HG03342 (cell line): Measurements from ENCODE around the gene GAGE12C.
"Not testable (repeated sequence)": the region's sequence is repeated elsewhere in the genome, so short reads cannot be mapped to it uniquely, and the experiment has no call there.

Experiments
- ATAC-seq: cut with Tn5 transposase; IDR thresholded peaks from one replicate; pipeline ENCODE4 v1.9.1; 2021; ENCODE audit warnings: mild to moderate bottlenecking, moderate library complexity; ENCODE audit not compliant: unreplicated experiment

GAGE12C gene, protein sequence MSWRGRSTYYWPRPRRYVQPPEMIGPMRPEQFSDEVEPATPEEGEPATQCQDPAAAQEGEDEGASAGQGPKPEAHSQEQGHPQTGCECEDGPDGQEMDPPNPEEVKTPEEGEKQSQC

GRCh38 chrX:49531877-49532276, at the start of gene GAGE12C:
GAGE12C (plus strand) TSS chrX:49532177; CDS start chrX:49533332, 1,155 bp downstream.
- ATAC-seq, result not testable (repeated sequence)

- not testable (repeated sequence) for ATAC-seq
Observed at GRCh38 chrX:49541433-49541832, 9.5 kb downstream of the GAGE12C start, which contains the start of gene GAGE12D. GAGE12D (plus strand) TSS chrX:49541733; CDS start chrX:49542888, 1,155 bp downstream.

DNA sequence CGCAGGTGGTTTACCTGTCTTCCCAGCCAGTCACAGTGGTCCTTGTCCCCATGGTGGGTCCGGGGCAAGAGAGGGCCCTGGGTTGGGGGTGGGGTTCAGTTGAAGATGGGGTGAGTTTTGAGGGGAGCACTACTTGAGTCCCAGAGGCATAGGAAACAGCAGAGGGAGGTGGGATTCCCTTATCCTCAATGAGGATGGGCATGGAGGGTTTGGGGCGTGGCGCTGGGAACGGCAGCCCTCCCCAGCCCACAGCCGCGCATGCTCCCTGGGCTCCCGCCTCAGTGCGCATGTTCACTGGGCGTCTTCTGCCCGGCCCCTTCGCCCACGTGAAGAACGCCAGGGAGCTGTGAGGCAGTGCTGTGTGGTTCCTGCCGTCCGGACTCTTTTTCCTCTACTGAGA, 19.0 kb downstream of the GAGE12C start, which contains the start of gene GAGE12E:
TSS of gene GAGE12E (plus strand) at position 301 of the 400 bp plus-strand sequence. CDS start 1,155 bp downstream, outside the sequence.
- ATAC-seq, result not testable (repeated sequence)

DNA sequence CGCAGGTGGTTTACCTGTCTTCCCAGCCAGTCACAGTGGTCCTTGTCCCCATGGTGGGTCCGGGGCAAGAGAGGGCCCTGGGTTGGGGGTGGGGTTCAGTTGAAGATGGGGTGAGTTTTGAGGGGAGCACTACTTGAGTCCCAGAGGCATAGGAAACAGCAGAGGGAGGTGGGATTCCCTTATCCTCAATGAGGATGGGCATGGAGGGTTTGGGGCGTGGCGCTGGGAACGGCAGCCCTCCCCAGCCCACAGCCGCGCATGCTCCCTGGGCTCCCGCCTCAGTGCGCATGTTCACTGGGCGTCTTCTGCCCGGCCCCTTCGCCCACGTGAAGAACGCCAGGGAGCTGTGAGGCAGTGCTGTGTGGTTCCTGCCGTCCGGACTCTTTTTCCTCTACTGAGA, 28.6 kb downstream of the GAGE12C start, which contains the start of gene GAGE12F:
TSS of gene GAGE12F (plus strand) at position 301 of the 400 bp plus-strand sequence. CDS start 1,155 bp downstream, outside the sequence.
- ATAC-seq, result not testable (repeated sequence)

- not testable (repeated sequence) for ATAC-seq
Observed at GRCh38 chrX:49568728-49569127, 36.8 kb downstream of the GAGE12C start.

GRCh38 chrX:49569152-49569551, 37.2 kb downstream of the GAGE12C start:
- ATAC-seq, result not testable (repeated sequence)

- not testable (repeated sequence) for ATAC-seq
Observed at GRCh38 chrX:49570100-49570499, 38.1 kb downstream of the GAGE12C start, which contains the start of gene GAGE12G. GAGE12G (plus strand) TSS chrX:49570400; CDS start chrX:49571555, 1,155 bp downstream.

GRCh38 chrX:49579649-49580048, 47.7 kb downstream of the GAGE12C start, which contains the start of gene GAGE12H:
GAGE12H (plus strand) TSS chrX:49579949; CDS start chrX:49581104, 1,155 bp downstream.
- ATAC-seq, result not testable (repeated sequence)
